OCI-LY3 (cell line): ENCODE data around the gene ROBO1.

Experiments used
- CTCF ChIP-seq: fragments of 200-600, 300-600 bp; sonication (generic); IDR thresholded peaks from 2 replicates; pipeline ENCODE4 v1.5.1; 2014; ENCODE audit warnings: antibody characterized with exemption, low read length, low read depth
- EZH2phosphoT487 ChIP-seq: fragments of 200-600 bp; shearing (Covaris generic); IDR thresholded peaks from 2 replicates; pipeline ENCODE4 v1.6.1; 2018; ENCODE audit warnings: antibody characterized with exemption, mixed run types, low read depth

- no peak for TF ChIP-seq CTCF
- no peak for TF ChIP-seq EZH2phosphoT487
Measured at GRCh38 chr3:79773291-79773690, 5.5 kb upstream of the ROBO1 start.
